ENCODE measurements around the gene PDGFD.

Gene PDGFD

DNA sequence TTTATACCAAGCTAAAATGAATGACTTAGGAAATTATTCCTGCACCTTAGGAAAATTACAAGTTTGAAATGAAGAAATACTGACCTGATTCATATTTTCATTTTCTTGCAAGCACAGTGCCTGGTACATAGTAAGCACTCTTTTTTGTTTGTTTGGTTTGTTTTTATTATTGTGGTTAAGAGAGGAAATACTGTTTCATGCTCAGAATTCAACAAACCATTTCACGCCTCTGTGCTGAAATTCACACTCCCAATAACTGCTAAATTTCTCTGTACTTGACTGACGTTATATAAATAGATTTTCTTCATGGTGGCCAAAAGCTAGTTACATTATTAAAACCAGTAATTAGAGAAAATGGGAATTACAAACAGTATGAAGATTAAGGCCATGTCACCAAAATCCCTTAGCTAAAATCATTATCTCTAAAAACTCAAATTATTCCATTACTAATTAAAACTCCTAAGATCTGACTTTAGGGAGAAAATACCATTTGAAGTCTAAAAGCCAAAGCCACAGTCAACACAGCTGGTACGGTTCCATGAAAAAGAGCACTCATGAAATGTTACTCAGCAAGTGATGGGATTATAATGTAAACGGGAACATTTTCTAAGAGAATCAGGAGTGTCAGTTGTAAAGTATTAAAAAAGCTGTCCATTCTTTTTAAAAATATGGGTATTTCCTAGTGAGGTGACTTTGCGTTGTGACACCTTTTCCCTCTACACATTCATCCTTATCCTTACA lies 205.3 kb downstream of the PDGFD start:
- DNase-seq (ENCODE audit: low spot score): no peak

DNA sequence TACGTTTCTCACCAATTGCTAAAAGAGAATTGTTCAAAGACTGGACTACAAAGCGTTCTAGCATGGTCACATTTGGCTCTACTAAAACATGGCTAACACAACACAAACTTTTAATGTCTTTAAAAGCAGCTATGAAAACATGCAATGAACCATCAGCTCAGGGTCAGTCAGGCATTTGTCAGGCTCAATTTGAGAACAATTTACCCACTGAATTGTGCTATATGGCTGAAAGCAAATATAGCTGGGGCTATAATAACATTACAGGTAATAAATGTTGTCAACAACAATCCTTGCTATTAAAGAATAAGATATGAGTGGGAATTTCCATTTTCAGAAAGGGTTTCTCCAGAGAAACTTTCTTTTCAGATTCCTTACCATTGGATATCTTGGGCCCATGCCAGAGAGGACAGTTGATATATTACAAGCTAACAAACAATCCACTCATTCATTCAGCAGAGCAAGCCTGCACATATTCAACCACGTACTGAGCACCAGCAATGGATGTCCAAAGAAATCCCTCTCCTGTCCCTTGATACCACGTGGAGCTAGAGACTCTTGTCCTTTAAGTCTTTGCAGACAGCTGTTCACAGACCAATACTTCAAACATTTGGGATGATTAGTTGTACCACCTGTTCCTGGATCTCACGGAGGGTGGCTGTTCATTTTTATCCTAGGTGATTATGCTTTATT lies 210.0 kb downstream of the PDGFD start:
- DNase-seq (ENCODE audit: low spot score): no peak

DNA sequence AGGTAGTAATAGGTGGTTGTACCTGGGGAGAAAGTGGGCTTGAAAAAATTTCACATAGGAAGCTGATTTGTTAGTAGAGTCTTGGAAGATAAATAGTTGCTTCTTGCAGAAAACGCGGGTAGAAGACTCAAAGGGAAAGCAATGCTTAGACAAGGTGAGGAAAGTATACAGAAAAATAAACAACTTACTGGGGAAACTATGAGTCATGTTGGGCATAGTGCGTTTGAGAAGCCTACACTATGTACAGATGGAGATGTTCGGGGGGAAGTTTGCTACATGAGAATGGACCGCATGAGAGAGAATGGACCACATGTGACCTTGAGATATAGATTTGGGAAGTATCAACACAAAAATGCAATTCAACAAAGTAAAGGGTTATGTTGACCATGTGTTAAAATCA lies 214.2 kb downstream of the PDGFD start:
- no peak for DNase-seq (ENCODE audit: low spot score)

DNA sequence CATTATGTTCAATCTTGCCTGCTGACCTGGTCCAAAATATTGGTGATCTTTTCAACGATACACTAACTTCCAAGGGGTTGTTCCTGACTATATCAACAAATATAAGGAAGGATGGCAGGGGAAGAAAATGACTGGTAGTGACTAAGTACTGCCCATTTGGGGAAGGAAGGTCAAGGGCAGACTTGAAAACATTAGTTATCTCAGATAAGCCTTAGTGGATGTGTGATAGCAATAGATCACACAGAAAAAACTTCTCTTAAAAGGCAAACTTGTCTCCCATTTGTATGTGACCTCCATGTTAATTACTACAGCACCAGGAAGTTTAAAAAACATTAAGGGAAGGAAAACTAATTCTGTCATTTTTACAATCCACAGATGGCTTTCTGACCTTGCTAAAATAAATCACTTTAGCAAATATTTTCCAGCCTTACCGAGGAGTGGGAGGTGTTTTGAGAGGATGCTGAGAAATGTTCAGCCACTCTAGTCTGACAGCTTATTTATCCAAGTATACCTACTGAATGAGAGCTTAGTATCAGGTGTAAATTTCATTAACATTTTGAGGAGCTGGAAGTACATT lies 215.7 kb downstream of the PDGFD start:
- no peak for DNase-seq (ENCODE audit: low spot score)

DNA sequence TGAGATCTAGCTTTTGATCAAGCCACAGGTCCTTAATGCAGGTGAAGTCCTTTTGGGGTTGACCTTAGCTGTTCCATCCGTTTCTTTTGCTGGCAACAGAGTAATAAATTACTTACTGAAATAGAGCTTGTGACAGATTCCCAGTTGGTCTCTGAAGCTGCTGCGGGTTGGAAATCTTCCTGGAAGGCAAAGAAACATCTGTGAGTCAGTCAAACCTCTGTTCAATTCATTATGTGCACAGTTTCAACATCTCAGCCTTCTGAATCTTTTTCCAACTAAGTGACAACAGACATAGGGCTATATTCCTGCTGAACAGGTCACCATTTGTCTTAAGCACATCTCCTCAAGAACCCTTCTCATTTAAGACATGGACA lies 216.4 kb downstream of the PDGFD start:
- DNase-seq (ENCODE audit: low spot score): no peak

- no peak for DNase-seq (ENCODE audit: low spot score)
Observed at GRCh38 chr11:103946793-103947545, 217.0 kb downstream of the PDGFD start.

DNA sequence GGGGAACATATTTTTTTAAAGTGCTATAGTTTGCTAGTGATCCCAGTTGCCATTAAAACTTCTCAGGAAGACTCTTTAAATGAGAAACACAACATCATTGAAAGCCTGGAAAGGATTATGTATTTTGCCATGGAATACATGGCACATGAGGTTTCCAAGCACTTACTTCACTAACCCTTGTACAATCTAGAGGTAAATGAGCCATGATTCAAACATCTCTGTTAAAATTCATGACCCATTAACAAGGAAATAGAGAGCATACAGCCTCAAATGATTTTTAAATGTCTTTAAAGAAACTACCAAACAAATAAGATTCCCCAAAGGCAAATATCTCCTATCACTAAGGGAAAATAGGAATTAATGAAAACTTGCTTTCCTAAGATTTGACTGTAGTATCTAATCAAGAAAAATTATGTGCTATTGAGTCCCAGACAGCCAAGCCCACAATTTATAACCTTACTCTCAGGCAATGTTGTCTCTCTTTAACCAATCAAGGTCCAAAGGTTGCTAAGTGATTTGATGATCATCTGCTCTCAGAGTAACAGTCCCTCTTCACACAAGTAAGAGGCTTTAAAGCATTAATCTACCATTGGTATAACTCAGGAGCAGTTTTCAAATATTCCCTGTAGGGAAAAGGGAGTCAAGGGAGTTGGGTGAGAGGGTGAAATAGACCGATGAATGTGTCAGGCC lies 219.6 kb downstream of the PDGFD start:
- DNase-seq (ENCODE audit: low spot score): no peak

- no peak for DNase-seq (ENCODE audit: low spot score)
Observed at GRCh38 chr11:103942646-103943045, 221.3 kb downstream of the PDGFD start.

DNA sequence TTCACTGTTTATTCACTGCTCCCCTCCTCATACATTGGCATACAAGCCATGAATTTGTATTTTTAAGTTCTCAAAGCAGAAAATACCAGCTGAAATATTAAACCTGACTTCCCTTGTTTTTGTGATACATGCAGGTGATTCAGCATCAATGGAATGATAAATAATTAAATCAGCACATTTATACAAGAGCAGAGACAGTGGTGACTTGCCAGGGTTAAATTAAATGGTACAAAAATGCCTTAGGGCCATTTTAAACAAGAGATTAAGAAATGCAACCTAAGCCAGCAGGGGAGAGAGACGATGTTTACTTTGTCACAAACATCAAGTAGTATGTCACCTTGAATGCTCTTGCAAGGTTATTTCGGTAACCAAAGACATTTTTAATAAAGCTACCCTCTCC lies 223.4 kb downstream of the PDGFD start:
- no peak for DNase-seq (ENCODE audit: low spot score)

DNA sequence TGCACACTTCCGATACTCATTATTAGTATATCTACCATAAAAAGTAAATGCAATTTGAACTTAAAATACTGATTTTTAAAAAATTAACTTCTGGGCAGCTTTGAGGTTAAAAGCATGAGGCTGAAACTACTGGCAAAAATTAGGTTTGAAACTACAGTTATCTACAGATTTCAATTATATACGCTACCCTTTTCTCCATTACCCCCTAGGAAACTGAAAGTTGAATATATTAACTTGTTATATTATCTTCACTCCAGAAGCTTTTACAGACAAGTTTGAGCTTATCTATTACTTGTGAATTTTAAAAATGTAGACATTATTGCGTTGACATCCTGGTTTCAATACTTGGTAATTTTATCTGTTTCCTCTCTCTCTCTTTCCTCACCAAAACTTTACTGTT lies 224.3 kb downstream of the PDGFD start:
- no peak for DNase-seq (ENCODE audit: low spot score)

DNA sequence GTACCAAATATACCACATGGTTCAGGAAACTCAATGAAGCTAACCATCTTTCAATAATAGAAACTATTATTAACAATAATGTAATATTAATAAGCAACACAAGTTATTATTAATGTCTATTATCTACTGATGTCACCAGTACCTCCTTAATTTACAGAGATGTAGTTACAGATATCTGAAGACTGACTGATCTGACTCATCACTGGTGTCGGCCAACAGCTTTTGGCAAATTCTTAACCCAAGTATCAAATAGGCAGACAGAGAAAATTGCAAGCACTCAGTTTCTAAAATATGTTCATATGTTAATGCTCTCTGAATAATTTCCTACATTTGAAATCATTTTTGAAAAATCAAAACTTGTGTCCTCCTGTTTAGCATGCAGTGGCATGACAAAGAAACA lies 227.9 kb downstream of the PDGFD start:
- DNase-seq (ENCODE audit: low spot score): no peak

DNA sequence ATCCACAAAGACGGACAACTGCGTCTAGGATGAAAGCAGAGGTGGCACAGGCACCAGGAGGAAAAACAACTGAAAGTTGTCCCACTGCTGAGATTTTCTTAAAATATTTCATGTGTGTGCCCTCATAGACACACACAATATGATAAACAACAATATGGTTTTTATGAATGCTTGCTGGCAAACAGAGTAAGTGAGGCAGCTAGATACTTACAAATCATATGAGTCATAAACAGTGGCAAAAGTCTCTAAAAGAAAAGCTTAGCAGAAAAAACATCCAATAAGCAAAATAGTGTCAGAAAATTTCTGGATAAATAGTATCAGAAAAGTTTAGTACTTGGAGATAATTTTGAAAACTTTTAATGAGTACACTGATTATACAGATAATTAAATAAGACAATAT lies 228.7 kb downstream of the PDGFD start:
- DNase-seq (ENCODE audit: low spot score): no peak

DNA sequence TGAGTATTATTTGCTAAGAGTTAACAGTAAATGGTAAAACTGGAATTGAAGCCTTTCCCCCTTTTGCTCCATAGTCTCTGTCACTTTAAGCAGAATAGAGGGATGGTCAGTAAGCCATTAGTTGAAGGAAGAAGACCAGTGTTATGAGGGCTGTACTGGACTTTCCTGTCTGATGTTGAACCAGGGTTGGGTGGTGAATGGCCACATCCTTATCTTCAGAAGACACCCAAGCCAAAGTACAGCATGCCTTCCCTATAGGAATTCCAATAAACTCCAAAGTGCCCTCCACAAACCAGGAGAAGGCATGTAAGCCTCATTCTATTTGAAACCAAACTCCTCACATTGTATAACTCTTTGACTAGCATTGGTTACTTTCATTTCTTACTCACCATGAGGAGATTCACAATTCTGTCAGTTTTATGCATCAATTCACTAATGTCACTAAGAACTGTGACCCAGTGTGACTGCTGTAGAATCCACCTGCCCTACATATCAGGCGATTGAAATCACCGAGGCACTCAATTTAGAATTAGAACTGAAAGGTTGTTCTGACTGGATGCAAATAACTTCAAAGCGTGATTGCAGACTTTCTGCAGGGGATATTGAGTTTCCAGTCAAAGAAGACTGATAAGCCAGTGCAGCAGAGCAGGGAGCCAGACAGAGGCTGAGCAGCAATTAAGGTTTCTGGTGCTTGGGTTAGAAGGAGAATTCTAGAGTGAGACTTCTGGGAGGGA lies 234.6 kb downstream of the PDGFD start:
- DNase-seq (ENCODE audit: low spot score): no peak

DNA sequence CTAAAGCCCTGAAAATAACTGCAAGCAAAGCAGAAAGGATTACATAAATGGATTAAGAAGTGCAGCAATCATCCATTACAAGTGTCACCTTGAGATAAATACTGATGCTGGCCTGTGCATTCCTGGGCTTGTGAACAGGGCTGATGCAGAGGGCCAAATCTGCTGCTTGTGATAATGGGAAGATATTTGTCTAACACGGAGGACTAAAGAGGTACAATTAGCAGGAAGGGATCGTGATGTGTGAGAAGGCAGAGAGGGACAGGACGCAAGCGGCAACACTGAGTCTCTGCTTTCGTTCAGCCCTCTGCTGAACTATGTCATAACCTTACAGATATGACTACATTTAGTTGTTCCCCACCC lies 235.2 kb downstream of the PDGFD start:
- no peak for DNase-seq (ENCODE audit: low spot score)

DNA sequence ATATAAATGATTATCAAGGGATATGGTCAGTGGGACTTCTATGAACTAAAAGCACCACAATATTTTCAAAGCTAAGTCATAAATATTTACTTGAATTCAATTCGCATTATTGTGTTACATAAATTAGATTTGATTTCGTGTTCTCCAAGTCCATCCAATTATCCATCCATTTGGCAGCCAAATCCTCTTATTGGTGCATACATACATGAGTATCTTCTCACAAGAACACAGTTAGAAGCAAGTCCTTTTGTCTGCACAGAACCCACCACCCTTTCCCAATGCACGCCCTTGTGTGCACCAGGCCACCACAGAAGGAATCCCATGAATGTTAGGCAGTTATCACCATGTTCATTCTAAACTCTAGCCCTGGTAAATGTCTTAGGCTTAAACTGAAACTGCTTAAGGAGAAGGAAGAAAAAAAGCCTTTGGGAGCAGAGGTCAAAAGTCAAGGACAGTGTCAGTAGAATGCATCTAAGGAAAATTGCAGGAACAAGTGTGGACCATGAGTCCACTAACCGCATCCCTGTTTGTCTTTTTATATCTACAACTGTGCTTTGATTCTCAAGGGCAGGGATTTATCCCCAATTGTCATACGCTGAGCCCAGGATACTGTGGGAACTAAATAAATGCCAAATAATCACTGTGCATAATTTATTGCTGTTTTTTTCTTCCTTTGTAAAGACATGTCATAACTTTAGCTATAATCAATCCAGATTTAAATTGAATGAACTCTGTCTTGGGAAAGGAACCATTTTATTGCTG lies 235.7 kb downstream of the PDGFD start:
- no peak for DNase-seq (ENCODE audit: low spot score)

DNA sequence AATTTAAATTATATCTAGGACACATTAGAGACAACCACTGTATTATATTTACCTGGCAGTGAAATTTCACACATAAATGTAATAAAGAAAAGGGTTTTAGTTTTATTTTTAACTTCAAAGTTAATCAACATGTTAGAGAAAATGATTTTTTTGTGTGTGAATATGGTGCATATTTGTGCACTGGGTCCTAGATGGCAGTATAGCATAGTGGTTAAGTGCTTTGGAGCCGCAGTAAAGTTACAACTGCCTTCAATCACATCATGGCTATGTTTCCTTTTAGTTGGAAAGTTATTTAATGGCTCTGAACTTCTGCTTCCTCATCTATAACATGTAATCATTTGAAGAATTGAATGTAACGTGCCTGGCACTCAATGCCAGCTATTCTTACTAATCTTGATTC lies 236.4 kb downstream of the PDGFD start:
- DNase-seq (ENCODE audit: low spot score): no peak

DNA sequence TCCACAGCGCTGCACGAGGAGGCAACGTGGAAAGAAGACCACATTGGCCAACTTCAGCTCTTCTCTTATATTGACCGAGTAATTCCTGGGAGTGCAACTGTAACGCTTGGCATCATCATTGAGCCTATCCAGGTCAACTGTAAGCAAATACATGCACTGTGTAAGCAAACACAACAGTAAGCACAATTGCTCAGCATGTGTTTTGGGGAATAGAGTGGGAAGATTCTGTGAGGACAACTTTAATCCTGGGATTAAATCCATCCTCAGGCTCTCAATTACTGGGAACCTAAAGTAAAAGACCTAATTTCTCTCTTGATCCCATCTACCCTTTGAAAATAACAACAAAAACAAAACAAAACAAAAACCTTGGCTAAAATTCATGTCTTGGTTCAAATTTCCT lies 237.0 kb downstream of the PDGFD start:
- no peak for DNase-seq (ENCODE audit: low spot score)

DNA sequence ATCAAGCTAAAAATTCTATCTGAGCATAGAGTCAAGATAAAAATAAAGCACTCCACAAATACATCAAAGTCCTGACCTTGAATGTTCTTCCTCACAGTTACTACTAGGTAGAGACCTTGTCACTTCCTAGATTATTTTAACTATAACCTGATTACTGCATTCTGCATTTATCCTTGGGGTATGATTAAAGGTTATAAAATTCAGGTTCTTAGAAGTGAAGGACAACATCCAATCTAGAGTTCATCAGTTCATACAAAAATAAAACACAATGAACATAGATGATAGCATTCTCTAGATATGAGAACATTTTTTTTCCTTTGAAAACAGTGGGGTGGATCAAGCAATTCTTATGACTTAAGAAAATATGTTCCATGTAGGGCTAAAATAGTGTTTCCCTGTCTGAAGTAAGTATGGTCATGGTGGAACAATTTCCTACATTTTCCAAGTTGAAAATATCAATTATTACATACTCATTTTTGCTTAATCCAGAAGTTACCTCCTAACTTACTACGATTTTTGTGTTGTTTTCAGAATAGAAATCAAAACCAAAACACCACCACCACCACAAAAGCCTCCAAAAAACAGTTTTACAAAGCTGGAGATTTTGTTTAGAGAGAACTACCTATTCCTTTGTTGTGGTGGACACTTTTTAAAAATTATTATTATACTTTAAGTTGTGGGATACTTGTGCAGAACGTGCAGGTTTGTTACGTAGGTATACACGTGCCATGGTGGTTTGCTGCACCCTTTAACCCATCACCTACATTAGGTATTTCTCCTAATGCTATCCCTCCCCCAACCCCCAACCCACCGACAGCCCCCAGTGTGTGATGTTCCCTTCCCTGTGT lies 239.6 kb downstream of the PDGFD start:
- no peak for DNase-seq (ENCODE audit: low spot score)

DNA sequence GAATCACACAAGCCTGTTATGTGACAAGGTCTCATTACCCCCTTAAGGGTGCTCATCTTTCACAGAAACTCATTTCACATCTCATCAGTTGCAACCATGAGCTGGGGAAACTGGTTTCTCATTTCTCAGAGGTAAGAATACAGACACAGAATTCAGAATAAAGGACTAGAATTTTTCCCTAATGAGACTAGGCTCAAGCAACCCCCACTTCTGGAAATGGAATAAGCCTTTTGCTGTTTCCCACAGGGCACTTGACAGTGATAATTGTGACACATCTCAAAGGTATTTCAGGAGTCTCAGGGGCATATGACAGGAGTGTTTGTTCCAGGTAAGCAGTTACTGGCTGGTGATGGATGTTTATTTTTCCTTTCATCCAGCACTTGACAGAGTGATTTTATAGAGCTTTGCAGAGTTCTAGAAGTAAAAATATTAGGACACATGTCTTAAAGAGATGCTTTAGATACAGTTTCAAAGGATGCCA lies 240.5 kb downstream of the PDGFD start:
- DNase-seq (ENCODE audit: low spot score): no peak

DNA sequence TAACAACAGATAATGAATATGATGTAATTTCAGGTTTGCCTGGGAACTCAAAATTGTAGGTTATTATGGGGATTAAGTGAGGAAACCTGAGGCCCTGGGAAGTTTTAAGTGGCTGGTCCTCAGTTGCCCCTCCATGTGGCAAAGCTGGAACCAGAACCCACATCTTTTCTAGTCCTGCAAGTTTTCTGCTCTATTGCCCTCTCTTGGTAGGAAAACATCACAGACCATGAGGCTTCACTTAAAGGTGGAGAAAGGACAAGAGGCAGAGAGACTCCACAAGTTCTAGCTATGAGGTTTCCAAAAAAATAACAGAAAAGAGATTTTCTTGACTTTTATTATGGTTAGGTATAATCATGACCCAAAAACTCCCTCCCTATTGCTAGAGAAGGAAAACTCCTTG lies 243.0 kb downstream of the PDGFD start:
- DNase-seq (ENCODE audit: low spot score): no peak

All from pons (tissue), 1 donor.